MV-4-11 (cell line): Measurements from ENCODE around the gene GRB7.
"Not testable (repeated sequence)": the region's sequence is repeated elsewhere in the genome, so short reads cannot be mapped to it uniquely, and the experiment has no call there.

Experiments
- DNase-seq: peaks from one replicate; lab custom pipeline; 2025; lab: John Stamatoyannopoulos, UW

The GRB7 gene

DNA sequence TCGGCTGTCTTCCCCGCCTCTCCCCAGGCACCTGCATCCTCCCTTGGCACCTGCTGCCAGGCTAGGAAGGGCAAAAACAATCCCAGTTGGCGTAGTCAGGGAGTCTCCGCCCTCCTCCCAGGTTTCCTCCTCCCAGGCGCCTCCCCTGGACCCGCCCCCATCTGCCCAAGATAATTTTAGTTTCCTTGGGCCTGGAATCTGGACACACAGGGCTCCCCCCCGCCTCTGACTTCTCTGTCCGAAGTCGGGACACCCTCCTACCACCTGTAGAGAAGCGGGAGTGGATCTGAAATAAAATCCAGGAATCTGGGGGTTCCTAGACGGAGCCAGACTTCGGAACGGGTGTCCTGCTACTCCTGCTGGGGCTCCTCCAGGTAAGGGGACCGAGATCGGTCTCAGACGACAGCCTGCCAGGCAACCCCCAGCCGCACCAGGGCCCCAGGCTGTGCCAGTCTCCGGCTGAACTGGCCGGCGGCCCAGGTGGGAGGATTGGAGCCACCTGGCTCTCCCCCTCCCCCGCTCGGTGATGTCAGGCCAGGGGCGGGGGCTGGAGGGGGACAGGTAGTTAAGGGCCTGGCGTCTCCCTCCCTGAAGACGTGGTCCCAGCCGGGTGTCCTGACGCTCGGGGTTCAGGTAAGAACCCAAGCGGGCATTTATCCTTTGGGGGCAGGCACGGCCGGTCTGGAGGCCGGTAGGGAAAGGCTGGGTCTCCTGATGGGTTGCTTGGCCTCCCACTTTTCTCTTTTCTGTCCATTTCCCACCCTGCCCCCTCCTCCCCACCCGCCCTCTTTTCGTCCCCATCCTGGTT is at the start of gene GRB7:
TSS of gene GRB7 (plus strand) at position 179 of the 808 bp plus-strand sequence. CDS start 4,364 bp downstream, outside the sequence.
- no peak for DNase-seq

DNA sequence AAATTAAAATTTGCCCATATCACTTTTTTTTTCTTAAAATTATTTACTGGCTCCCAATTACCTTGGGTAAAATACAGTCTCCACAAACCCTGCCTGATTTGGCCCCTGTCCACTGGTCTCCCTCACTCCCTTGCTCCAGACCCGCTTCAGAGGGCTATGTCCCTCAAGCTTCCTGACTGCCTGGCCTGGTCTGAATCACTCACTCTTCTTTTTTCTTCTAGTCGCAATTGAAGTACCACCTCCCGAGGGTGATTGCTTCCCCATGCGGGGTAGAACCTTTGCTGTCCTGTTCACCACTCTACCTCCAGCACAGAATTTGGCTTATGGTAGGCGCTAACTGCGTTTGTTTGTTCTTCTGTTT is 49.3 kb upstream of the GRB7 start:
- DNase-seq: no peak

GRCh38 chr17:39688945-39689344 is 48.8 kb upstream of the GRB7 start:
- DNase-seq: no peak

DNA sequence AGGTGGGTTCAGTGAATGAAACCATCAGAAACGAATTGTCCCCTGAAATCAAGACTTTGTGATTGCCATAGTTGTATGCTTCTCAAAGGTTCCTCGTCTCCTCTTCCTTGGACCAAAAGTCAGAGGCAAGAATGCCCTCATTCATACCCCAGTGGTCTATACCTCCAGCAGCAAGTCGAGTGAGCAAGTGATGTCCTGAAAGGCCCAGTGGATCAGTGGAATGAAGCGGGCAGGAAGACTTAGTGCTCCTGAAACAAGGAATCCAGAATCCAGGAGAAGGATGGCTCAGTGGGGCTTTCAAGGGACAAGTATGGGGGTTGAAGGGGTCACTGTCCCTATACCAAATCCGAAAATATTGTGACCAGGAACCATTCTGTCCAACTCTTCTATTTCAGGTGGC is 43.1 kb upstream of the GRB7 start:
- no peak for DNase-seq

- no peak for DNase-seq
Measured at GRCh38 chr17:39695089-39695474, 42.7 kb upstream of the GRB7 start.

DNA sequence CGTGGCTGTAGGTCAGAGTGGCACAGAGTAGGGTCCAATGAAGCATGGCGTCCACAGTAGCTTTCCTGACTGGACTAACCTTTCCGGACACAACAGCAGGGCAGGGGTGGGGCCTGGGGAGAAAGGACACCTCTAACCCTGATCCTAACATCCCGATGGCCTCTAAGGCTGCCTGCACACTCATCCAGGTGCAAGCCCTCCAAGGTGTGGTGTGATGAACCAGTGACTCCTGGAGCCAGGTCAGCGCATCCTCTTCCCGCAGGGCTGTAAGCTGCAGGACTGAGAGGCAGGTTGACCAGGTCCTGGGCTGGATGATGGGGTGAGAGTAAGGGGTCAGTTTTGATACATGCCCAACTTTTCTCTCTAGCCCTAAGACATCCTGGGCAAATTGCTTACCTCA is 41.0 kb upstream of the GRB7 start:
- DNase-seq: no peak

- no peak for DNase-seq
Measured at GRCh38 chr17:39697961-39698360, 39.8 kb upstream of the GRB7 start.

DNA sequence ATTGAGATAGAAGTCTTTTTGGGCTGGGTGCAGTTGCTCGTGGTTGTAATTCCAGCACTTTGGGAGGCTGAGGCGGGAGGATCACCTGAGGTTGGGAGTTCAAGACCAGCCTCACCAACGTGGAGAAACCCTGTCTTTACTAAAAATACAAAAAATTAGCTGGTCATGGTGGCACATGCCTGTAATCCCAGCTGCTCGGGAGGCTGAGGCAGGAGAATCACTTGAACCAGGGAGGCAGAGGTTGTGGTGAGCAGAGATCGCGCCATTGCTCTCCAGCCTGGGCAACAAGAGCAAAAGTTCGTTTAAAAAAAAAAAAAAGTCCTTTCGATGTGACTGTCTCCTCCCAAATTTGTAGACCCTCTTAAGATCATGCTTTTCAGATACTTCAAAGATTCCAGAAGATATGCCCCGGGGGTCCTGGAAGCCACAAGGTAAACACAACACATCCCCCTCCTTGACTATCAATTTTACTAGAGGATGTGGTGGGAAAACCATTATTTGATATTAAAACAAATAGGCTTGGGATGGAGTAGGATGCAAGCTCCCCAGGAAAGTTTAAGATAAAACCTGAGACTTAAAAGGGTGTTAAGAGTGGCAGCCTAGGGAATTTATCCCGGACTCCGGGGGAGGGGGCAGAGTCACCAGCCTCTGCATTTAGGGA is 38.5 kb upstream of the GRB7 start:
- DNase-seq: not testable (repeated sequence)

GRCh38 chr17:39699818-39700147 is 38.0 kb upstream of the GRB7 start, which contains the start of gene ERBB2:
TSS of gene ERBB2 (plus strand) at chr17:39700064. CDS start at chr17:39700239, 175 bp downstream.
- DNase-seq: no peak

DNA sequence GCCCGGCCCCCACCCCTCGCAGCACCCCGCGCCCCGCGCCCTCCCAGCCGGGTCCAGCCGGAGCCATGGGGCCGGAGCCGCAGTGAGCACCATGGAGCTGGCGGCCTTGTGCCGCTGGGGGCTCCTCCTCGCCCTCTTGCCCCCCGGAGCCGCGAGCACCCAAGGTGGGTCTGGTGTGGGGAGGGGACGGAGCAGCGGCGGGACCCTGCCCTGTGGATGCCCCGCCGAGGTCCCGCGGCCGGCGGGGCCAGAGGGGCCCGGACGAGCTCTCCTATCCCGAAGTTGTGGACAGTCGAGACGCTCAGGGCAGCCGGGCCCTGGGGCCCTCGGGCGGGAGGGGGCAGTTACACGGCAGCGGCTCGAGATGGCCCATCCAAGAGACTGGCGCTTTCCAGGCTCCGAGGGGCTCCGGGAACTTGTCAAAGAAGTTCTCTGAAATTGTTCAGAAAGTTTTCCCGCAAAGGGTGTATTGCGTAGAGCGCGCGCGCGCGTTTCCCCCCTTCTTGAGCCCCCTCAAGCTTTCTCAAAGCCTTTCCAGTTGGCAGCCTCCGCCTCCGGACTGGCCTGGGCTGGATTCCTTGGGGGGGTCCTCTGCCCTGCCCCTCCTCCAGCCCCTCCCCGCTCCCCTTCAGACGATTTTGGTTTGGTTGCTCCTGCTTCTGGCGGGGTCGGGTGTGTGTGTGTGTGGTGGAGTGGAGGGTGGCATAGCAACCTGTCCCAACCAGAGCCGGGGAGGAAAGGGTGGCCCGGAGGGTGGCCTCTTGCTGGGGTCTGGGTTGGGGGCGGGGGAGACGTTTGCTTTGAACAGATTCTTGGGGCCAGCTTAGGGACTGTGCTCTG is 37.4 kb upstream of the GRB7 start:
- DNase-seq: no peak

GRCh38 chr17:39701012-39701783 is 36.5 kb upstream of the GRB7 start:
- no peak for DNase-seq

GRCh38 chr17:39701784-39702422 is 35.8 kb upstream of the GRB7 start:
- no peak for DNase-seq

- DNase-seq: no peak
Measured at GRCh38 chr17:39702901-39703893, 34.5 kb upstream of the GRB7 start.

GRCh38 chr17:39703913-39704312 is 33.8 kb upstream of the GRB7 start:
- DNase-seq: no peak

DNA sequence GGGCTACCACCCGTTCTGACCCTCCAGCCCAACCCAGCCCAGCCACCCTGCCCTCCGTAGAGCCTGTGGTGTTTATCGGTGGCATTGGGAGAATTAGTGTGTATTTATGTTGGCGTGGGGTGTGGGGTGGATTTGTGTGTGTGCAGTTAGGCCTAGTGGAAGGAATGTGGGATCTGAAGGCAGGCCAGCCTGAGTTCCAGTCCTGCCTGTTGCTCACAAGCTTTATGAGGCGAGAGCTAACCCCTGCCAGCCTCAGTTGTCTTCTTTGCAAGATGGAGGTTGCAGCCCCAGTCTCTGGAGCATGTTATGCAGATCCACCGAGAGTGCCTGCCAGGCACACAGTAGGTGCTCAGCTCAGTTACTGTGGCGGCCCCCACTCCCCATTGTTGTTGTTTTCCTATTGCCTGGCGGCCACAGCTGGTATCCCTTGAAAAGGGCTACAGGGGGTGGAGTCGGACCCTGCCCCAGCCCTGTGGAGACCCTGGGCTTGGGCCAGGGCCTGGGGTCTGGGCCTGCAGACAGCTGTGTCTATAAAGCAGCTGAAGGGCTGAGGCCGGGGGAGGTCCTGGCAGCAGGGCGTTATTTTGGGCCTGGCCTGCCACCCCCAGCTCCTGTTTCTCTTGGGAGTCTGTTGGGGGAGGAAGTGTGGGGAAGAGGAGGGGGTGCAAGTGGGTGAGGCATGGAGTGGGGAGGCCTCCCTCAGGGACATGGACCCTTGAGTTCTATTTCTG is 32.8 kb upstream of the GRB7 start:
- no peak for DNase-seq

- no peak for DNase-seq
Measured at GRCh38 chr17:39705786-39706348, 31.9 kb upstream of the GRB7 start.

DNA sequence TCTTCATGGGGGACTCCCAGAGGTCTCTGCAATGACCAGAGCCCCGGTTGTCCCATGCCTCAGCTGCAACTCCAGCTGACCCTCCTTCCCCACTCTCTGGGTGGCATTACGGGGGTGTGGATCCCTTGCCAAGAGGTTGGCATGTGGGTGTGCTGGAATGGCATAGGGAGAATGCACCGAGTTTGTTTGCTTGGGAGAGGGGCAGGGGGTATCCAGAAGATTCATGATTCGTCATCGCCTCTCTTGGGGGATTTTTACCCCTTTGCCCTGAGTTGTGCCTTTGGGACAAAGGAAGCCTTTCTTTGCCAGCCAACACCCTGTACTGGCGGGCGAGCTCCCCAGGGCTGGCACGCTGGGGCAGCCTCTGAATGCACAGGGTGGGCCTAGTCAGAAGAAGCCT is 31.4 kb upstream of the GRB7 start:
- DNase-seq: no peak

- DNase-seq: no peak
Measured at GRCh38 chr17:39706921-39707337, 30.8 kb upstream of the GRB7 start.

DNA sequence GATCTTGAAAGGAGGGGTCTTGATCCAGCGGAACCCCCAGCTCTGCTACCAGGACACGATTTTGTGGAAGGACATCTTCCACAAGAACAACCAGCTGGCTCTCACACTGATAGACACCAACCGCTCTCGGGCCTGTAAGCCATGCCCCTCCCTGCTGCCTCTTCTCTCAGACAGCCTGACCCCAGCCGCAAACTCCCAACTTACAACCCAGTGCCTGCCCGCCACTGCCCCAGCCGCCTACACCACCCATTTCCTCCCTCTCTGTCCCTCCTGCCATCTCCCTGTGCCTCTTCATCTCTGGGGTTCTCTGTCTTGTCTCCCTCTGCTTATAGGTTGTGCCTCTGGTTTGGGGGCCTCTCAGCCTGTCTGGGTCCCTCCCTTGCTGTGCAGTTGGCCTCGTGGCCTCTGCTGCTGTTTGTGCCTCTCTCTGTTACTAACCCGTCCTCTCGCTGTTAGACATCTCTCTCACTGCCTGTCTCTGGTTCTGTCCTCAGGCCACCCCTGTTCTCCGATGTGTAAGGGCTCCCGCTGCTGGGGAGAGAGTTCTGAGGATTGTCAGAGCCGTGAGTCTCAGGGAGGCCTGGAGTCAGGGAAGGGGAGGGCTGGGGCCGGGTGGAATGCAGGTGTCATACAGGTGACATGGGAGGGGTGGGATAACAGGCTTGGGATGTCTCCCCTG is 28.3 kb upstream of the GRB7 start:
- no peak for DNase-seq
